22Rv1 (cell line): ENCODE measurements around the gene STYXL1.

ENCODE experiments used
- H3K27ac ChIP-seq: fragments of 450-650 bp; 2 replicates; pipeline ENCODE4 v1.5.1; 2017
- ZFX ChIP-seq: fragments of 450-650 bp; IDR thresholded peaks from 2 replicates; pipeline ENCODE4 v1.6.1; 2017; ENCODE audit warnings: antibody characterized with exemption, borderline replicate concordance
- TF ChIP-seq, protein P1 (sequence below): fragments of 450-650 bp; IDR thresholded peaks from 2 replicates; pipeline ENCODE4 v1.5.1; 2017; ENCODE audit warnings: mild to moderate bottlenecking

Gene STYXL1

DNA sequence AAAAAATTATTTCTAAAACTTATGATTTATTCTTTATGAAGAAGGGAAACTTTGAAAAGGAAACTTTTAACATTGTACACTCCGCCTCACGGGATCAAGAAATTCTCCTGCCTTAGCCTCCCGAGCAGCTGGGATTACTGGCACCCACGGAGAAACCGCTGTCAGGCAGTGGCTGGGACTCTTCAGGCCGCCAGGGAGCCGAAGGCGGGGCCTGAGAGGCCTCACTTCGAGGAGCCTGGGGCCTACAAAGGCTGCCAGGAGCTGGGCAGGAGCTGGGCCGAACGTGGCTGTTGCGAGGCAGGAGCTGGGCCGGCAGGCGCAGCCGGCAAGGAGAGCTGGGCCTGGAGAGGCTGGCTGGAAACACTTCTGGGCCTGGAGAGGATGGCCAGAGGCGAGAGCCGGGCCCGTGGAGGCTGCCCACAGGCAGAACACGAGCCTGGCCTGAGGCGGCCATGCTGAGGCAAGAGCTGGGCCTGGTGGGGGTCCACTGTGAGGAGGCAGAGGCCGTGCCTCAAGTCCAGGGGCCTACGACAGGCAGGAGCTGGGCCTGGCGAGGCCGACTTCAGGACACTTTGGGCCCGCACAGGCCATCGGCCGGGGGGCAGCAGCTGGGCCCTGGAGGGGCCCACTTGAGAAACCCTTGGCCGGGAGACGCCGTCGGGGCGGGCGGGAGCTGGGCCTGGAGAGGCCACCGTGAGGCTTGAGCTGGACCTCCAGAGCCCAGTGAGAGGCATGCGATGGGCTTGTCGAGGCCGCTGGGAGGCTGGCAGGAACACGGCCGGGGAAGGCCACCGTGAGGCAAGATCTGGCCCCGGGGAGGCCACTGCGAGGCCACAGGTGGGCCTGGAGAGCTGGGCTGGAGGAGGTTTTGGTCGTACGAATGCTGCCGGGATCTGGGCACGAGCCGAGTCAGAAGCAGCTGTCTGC, 23.8 kb upstream of the STYXL1 start:
- no peak overlapping the region for H3K27ac ChIP-seq
- TF ChIP-seq, protein P1, sequence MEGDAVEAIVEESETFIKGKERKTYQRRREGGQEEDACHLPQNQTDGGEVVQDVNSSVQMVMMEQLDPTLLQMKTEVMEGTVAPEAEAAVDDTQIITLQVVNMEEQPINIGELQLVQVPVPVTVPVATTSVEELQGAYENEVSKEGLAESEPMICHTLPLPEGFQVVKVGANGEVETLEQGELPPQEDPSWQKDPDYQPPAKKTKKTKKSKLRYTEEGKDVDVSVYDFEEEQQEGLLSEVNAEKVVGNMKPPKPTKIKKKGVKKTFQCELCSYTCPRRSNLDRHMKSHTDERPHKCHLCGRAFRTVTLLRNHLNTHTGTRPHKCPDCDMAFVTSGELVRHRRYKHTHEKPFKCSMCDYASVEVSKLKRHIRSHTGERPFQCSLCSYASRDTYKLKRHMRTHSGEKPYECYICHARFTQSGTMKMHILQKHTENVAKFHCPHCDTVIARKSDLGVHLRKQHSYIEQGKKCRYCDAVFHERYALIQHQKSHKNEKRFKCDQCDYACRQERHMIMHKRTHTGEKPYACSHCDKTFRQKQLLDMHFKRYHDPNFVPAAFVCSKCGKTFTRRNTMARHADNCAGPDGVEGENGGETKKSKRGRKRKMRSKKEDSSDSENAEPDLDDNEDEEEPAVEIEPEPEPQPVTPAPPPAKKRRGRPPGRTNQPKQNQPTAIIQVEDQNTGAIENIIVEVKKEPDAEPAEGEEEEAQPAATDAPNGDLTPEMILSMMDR: no peak
- no peak for TF ChIP-seq ZFX

DNA sequence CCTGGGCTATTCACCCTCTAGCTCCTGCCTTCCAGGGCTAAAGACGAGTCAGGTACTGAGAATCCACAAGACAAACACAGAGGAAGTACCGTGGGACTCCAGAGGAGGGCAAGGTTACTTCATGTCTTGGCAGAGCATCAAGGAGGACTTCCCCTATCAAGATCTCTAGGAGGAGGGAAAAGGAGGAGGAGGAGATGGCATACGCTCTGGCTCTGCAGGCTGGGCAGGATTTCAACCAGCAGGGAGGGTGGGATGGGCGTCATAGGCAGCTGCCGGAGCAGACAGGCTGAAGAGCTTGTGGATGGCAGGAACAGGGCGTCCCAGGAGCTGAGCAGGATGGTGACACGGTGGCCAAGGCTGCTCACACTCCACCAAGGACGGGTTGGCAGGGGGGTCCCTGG, 21.4 kb upstream of the STYXL1 start:
- peak overlapping the region; percentile 68 for H3K27ac ChIP-seq
- no peak for TF ChIP-seq ZFX
- TF ChIP-seq, protein P1: peak; percentile 59

DNA sequence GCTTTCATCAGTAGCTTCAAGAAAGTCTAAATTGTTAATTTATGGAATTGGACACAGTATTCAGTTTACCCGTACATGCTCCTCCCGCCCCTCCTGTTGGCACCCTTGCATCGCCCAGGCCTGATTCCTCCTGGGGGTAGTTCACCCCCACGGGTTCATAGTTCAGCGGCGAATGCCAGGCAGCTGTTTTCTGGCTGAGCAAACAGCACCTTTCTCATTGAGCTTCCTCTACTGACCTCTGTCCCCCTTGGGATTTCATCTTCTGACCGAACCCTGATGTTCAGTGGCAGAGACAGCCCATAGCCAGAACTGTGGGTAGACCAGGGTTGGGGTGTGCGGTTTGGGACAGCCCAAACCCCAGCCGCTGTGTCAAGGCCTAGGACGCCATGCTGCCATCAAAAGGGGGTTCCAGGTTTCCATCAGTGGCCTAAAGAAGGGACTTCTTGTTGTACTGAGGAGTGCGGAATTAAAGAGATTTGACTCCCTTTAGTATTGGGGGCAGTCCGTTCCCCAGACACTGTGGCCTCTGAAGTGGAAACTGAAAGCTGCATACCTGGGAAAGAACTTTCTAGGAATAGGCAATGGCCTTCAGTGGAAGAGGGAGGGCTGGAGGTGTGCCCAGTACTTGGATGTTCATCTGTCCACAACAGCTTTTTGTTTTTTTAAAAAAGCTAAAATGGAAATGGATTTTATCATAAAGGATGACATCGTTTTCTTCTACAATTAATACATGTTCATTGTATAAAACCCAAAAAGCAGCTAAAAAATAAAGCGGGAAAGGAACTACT, 19.1 kb upstream of the STYXL1 start:
- TF ChIP-seq, protein P1: no peak
- no peak for TF ChIP-seq ZFX
- H3K27ac ChIP-seq: peak overlapping the region; percentile 68

DNA sequence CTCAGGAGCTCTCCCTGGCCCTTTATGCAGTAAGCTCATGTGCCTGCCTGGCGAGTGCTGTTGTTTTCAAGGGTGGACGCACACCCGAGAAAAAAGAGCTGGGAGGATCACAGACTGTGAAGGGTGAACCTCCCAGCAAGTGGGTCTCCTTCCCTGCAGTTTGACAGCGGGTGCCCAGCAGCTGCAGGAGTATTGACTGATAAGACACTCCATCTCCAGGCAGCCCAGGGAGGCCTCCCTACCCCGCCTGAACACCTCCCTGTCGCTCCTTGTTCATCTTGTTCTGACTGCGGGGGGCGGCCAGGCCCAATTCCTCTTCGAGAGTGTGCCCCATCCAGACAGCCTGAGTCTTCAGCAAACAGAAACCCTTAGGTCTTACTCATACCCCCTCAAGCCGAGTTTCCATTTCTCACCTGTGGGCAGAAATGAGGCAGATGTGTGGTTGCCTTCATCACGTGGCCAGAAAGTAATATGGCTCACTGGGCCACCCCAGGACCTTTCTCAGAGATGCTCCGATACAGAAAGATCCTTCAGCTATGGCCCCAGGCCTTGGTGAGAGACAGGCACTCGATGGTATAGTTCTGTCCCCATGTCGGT, 17.3 kb upstream of the STYXL1 start:
- H3K27ac ChIP-seq: no peak overlapping the region
- TF ChIP-seq, protein P1: no peak
- no peak for TF ChIP-seq ZFX

DNA sequence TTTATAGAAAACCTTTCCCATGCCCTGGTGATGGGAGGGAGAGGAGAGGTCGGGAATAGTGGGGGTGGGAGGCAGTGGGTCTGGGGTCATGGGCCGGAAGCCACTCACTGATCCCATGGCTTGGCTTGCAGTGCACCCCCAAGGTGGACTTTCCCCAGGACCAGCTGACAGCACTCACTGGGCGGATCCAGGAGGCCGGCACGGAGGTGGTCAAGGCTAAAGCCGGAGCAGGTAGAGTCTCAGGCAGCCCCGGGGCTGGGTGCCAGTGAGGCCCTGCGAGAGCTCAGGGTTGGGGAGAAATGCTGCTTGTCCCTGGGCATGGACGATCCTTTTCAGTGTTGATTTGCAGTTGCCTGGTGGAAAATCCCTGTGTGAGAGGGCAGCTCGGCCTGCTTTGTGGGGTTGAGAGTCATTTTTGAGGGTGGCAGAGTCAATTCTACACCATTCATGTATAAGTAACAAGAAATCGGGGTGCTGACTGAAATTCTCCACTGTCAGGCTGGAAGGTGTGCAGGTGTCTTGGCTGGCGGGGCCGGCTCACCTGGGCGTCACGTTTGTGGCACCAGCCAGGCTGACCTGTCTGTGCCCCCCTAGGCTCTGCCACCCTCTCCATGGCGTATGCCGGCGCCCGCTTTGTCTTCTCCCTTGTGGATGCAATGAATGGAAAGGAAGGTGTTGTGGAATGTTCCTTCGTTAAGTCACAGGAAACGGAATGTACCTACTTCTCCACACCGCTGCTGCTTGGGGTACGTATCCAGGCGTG, 16.6 kb upstream of the STYXL1 start:
- TF ChIP-seq, protein P1: no peak
- TF ChIP-seq ZFX: no peak
- no peak overlapping the region; the same call in 1 of the 2 replicates for H3K27ac ChIP-seq

DNA sequence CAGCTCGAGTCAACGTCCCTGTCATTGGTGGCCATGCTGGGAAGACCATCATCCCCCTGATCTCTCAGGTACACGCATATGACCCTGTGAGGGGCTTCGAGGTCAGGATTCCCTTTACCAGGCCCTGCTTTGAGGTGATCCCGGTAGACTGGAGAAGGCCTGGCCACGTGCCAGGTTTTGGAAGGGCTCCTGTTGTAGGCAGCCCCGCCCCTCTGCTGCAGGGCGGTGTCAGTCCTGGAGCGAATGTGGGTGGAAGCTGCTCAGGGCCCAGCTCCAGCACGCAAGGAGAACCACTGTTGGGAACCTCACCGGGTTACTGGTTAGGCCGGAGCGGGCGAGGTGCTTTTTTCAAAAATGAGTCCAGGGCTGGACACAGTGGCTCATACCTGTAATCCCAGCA, 15.7 kb upstream of the STYXL1 start:
- H3K27ac ChIP-seq: peak overlapping the region; percentile 21

More for the DNA sequence above, 15.7 kb upstream of the STYXL1 start:
- no peak for TF ChIP-seq ZFX
- TF ChIP-seq, protein P1: no peak
